HepG2 (cell line): ENCODE data around the gene MRPS25. TPM values are rescaled to one million over a fixed set of nuclear protein-coding genes. Genes with fewer than 3 reads are reported as not detected.

Experiments used
- BCLAF1 ChIP-seq: fragments of 450-650 bp; IDR thresholded peaks from 2 replicates; pipeline ENCODE4 v1.6.1; 2017; ENCODE audit warnings: mild to moderate bottlenecking
- CAMTA2 ChIP-seq: sonication (generic); formaldehyde crosslinking; IDR thresholded peaks from 2 replicates; pipeline ENCODE4 v1.4.0; 2020; ENCODE audit warnings: mild to moderate bottlenecking, missing genetic modification reagents, borderline replicate concordance
- DPF2 ChIP-seq: sonication (generic); formaldehyde crosslinking; IDR thresholded peaks from 2 replicates; pipeline ENCODE4 v1.4.0; 2020; ENCODE audit warnings: mild to moderate bottlenecking, low read depth, missing genetic modification reagents, borderline replicate concordance
- FOSL2 ChIP-seq: sonication (generic); formaldehyde crosslinking; IDR thresholded peaks from 2 replicates; pipeline ENCODE4 v1.4.0; 2020; ENCODE audit warnings: missing genetic modification reagents
- HES4 ChIP-seq: sonication (generic); formaldehyde crosslinking; IDR thresholded peaks from 2 replicates; pipeline ENCODE4 v1.9.0; 2021; ENCODE audit warnings: mild to moderate bottlenecking, missing genetic modification reagents, borderline replicate concordance
- IRX3 ChIP-seq: sonication (generic); formaldehyde crosslinking; IDR thresholded peaks from 2 replicates; pipeline ENCODE4 v1.8.1; 2023; ENCODE audit warnings: mild to moderate bottlenecking, low read depth, missing genetic modification reagents, borderline replicate concordance
- KLF13 ChIP-seq: sonication (generic); formaldehyde crosslinking; IDR thresholded peaks from 2 replicates; pipeline ENCODE4 v1.4.0; 2020; ENCODE audit warnings: mild to moderate bottlenecking, missing genetic modification reagents
- LCORL ChIP-seq, 2 experiments: fragments of 450-650 bp in 1 of 2; sonication (generic) in 1 of 2; formaldehyde crosslinking in 1 of 2; IDR thresholded peaks; 2 replicates each; pipeline versions ENCODE4 v1.5.0 to v1.6.1; 2017 to 2020; ENCODE audit warnings: antibody characterized with exemption in 1 of 2, missing genetic modification reagents in 1 of 2
- NPAS2 ChIP-seq: sonication (generic); formaldehyde crosslinking; IDR thresholded peaks from 2 replicates; pipeline ENCODE4 v1.8.0; 2022; ENCODE audit warnings: mild to moderate bottlenecking, missing genetic modification reagents, borderline replicate concordance
- RNF2 ChIP-seq: fragments of 450-650 bp; conservative IDR thresholded peaks from 2 replicates; pipeline ENCODE4 v1.6.1; 2016; ENCODE audit warnings: low read depth
- SMARCC2 ChIP-seq: fragments of 450-650 bp; IDR thresholded peaks from 2 replicates; pipeline ENCODE4 v1.6.1; 2017; ENCODE audit warnings: antibody characterized with exemption, mild to moderate bottlenecking
- SP4 ChIP-seq: sonication (generic); formaldehyde crosslinking; IDR thresholded peaks from 2 replicates; pipeline ENCODE4 v1.8.1; 2023; ENCODE audit warnings: mild to moderate bottlenecking, missing genetic modification reagents
- ZFP36 ChIP-seq: fragments of 150-350 bp; IDR thresholded peaks from 2 replicates; pipeline ENCODE4 v1.6.1; 2018; ENCODE audit warnings: borderline replicate concordance, low read length, low read depth; ENCODE audit not compliant: partially characterized antibody
- ZNF431 ChIP-seq: sonication (generic); formaldehyde crosslinking; IDR thresholded peaks from 2 replicates; pipeline ENCODE4 v1.9.0; 2022; ENCODE audit warnings: missing genetic modification reagents, low read depth, mild to moderate bottlenecking, borderline replicate concordance
- ZNF552 ChIP-seq: sonication (generic); formaldehyde crosslinking; IDR thresholded peaks from 2 replicates; pipeline ENCODE4 v1.9.0; 2022; ENCODE audit warnings: missing genetic modification reagents, mild to moderate bottlenecking, borderline replicate concordance
- ZNF670 ChIP-seq: sonication (generic); formaldehyde crosslinking; IDR thresholded peaks from 2 replicates; pipeline ENCODE4 v1.8.0; 2022; ENCODE audit warnings: mild to moderate bottlenecking, missing genetic modification reagents, borderline replicate concordance
- ZNF780A ChIP-seq: sonication (generic); formaldehyde crosslinking; IDR thresholded peaks from 2 replicates; pipeline ENCODE4 v1.8.0; 2022; ENCODE audit warnings: mild to moderate bottlenecking, missing genetic modification reagents, moderate library complexity
- ZSCAN5A ChIP-seq: sonication (generic); formaldehyde crosslinking; IDR thresholded peaks from 2 replicates; pipeline ENCODE4 v1.8.0; 2022; ENCODE audit warnings: mild to moderate bottlenecking, missing genetic modification reagents, borderline replicate concordance
- polyA plus RNA-seq, 8 experiments: library from polyadenylated mRNA; depleted of rRNA in 3 of 8; stranded (reverse) in 7 of 8; unstranded in 1 of 8; fragments of >200 nt; fragmentation: Illumina TruSeq in 4 of 8; extraction: Trizol in 4 of 8; gene quantifications; 2 replicates each; pipeline versions ENCODE4 v1.2.1 to v1.2.3, GENCODE V29; 2011 to 2016; ENCODE audit warnings: low read depth in 4 of 8, missing spikeins in 1 of 8, mixed read lengths in 1 of 8; ENCODE audit not compliant: insufficient read depth in 1 of 8
- total RNA-seq, 5 experiments: library from RNA; depleted of rRNA; stranded (reverse); fragments of >200 nt; fragmentation: Illumina TruSeq; extraction: Trizol; gene quantifications; 2 replicates each; pipeline ENCODE4 v1.2.3, GENCODE V29; 2016; ENCODE audit warnings: low read depth in 1 of 5
- TF ChIP-seq, protein P1 (sequence below): sonication (generic); formaldehyde crosslinking; conservative IDR thresholded peaks from 2 replicates; pipeline ENCODE4 v1.5.0; 2020; ENCODE audit warnings: missing genetic modification reagents
- TF ChIP-seq, protein P2 (sequence below): fragments of 450-650 bp; IDR thresholded peaks from 2 replicates; pipeline ENCODE4 v1.6.1; 2017
- TF ChIP-seq, protein P3 (sequence below): sonication (generic); formaldehyde crosslinking; IDR thresholded peaks from 2 replicates; pipeline ENCODE4 v1.8.1; 2023; ENCODE audit warnings: mild to moderate bottlenecking, inconsistent platforms, moderate library complexity, missing genetic modification reagents, borderline replicate concordance

MRPS25 gene
- total and polyA plus RNA-seq, 2 of the 13 experiments (the other 11 are each of a cell fraction or from before 2014, with no cell fraction given), result 60.1 to 74.3 TPM

- TF ChIP-seq DPF2 (CRISPR knock-in tag), result no peak
- TF ChIP-seq SMARCC2, result no peak
- TF ChIP-seq ZNF431, result peak; percentile 23; the same call in 1 of the 2 replicates
- peak; percentile 58 for TF ChIP-seq ZSCAN5A (CRISPR knock-in tag)
- TF ChIP-seq HES4 (CRISPR knock-in tag), result no peak
- no peak for TF ChIP-seq BCLAF1
- TF ChIP-seq ZNF780A, result no peak
- TF ChIP-seq ZFP36, result no peak
- TF ChIP-seq, protein P1, sequence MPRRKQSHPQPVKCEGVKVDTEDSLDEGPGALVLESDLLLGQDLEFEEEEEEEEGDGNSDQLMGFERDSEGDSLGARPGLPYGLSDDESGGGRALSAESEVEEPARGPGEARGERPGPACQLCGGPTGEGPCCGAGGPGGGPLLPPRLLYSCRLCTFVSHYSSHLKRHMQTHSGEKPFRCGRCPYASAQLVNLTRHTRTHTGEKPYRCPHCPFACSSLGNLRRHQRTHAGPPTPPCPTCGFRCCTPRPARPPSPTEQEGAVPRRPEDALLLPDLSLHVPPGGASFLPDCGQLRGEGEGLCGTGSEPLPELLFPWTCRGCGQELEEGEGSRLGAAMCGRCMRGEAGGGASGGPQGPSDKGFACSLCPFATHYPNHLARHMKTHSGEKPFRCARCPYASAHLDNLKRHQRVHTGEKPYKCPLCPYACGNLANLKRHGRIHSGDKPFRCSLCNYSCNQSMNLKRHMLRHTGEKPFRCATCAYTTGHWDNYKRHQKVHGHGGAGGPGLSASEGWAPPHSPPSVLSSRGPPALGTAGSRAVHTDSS (CRISPR knock-in tag), result no peak
- TF ChIP-seq CAMTA2 (CRISPR knock-in tag), result no peak
- TF ChIP-seq, protein P2, sequence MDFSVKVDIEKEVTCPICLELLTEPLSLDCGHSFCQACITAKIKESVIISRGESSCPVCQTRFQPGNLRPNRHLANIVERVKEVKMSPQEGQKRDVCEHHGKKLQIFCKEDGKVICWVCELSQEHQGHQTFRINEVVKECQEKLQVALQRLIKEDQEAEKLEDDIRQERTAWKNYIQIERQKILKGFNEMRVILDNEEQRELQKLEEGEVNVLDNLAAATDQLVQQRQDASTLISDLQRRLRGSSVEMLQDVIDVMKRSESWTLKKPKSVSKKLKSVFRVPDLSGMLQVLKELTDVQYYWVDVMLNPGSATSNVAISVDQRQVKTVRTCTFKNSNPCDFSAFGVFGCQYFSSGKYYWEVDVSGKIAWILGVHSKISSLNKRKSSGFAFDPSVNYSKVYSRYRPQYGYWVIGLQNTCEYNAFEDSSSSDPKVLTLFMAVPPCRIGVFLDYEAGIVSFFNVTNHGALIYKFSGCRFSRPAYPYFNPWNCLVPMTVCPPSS, result no peak
- no peak for TF ChIP-seq IRX3 (CRISPR knock-in tag)
- TF ChIP-seq SP4 (CRISPR knock-in tag), result no peak
- no peak for TF ChIP-seq FOSL2 (CRISPR knock-in tag)
- TF ChIP-seq, protein P3, sequence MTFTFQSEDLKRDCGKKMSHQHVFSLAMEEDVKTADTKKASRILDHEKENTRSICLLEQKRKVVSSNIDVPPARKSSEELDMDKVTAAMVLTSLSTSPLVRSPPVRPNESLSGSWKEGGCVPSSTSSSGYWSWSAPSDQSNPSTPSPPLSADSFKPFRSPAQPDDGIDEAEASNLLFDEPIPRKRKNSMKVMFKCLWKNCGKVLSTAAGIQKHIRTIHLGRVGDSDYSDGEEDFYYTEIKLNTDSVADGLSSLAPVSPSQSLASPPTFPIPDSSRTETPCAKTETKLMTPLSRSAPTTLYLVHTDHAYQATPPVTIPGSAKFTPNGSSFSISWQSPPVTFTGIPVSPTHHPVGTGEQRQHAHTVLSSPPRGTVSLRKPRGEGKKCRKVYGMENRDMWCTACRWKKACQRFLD (CRISPR knock-in tag), result no peak; the same call in 1 of the 2 replicates
- no peak for TF ChIP-seq NPAS2
- TF ChIP-seq KLF13 (CRISPR knock-in tag), result no peak
- TF ChIP-seq ZNF552 (CRISPR knock-in tag), result no peak
- no peak for TF ChIP-seq ZNF670 (CRISPR knock-in tag)
- no peak for TF ChIP-seq LCORL (IDR thresholded peaks at IDR 0.05)
- 0 out of 2 replicates have a peak, but pooled peaks have one; percentile 28 for TF ChIP-seq LCORL (CRISPR knock-in tag; IDR thresholded peaks at IDR 0.05)
- TF ChIP-seq RNF2, result no peak
Measured at GRCh38 chr3:15099364-15100098, 34.4 kb upstream of the MRPS25 start (continued).
